HG02763 (cell line): ENCODE results near the gene CAPN5.

Experiments used
- ATAC-seq: cut with Tn5 transposase; IDR thresholded peaks from one replicate; pipeline ENCODE4 v1.9.1; 2021; ENCODE audit warnings: mild to moderate bottlenecking, moderate library complexity; ENCODE audit not compliant: unreplicated experiment

CAPN5 gene

GRCh38 chr11:77165066-77165465 lies 98.3 kb downstream of the CAPN5 start:
- no peak for ATAC-seq

GRCh38 chr11:77166021-77166420 lies 99.2 kb downstream of the CAPN5 start:
- ATAC-seq: no peak

GRCh38 chr11:77167111-77167626 lies 100.4 kb downstream of the CAPN5 start:
- ATAC-seq: no peak

- ATAC-seq: no peak
These were observed 101.0 kb downstream of the CAPN5 start for GRCh38 chr11:77167791-77168190.

- no peak for ATAC-seq
These were observed 103.3 kb downstream of the CAPN5 start for GRCh38 chr11:77170107-77170506.

- no peak for ATAC-seq
These were observed 104.5 kb downstream of the CAPN5 start for GRCh38 chr11:77171254-77171653.

- ATAC-seq: no peak
These were observed 105.3 kb downstream of the CAPN5 start for GRCh38 chr11:77171885-77172665.

- no peak for ATAC-seq
These were observed 105.9 kb downstream of the CAPN5 start for GRCh38 chr11:77172666-77172982.

- no peak for ATAC-seq
These were observed 106.7 kb downstream of the CAPN5 start for GRCh38 chr11:77173494-77173893.

- ATAC-seq: no peak
These were observed 107.8 kb downstream of the CAPN5 start for GRCh38 chr11:77174559-77174958.

GRCh38 chr11:77175021-77175842 lies 108.5 kb downstream of the CAPN5 start:
- ATAC-seq: no peak
